Endometrium (tissue), 2 donors: Measurements from ENCODE around the gene CIITA.

Experiments used
- FAIRE-seq: peaks from 2 replicates; lab custom pipeline; 2012; peaks lifted over from hg19 to GRCh38; lab: Jason Lieb, UNC
- donor health status: control.
- donor health status: control.

The CIITA gene

GRCh38 chr16:10880594-10881452, 3.8 kb downstream of the CIITA start:
- no peak for FAIRE-seq

- no peak for FAIRE-seq
Observed at GRCh38 chr16:10881479-10882030, 4.6 kb downstream of the CIITA start.

- no peak for FAIRE-seq
Observed at GRCh38 chr16:10883004-10883403, 6.0 kb downstream of the CIITA start.

DNA sequence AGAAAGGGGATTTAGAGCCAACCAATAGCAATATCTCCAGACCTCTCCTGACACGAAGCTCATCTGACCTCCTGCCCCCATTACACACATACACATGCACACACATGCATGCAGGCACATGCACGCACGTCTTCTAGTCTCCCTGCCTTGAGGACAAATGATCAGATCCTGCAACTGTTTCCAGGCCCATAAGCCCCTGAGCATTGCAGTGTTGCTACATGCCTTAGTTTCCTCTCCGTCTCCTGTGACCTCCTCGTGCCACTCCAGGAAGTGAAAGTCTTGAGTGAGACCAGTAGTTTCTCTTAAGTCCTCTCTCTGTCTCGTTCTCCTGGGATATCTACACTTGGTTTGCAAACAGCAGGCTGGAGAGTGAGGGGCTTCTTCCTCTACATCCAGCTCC, 8.2 kb downstream of the CIITA start:
- no peak for FAIRE-seq

DNA sequence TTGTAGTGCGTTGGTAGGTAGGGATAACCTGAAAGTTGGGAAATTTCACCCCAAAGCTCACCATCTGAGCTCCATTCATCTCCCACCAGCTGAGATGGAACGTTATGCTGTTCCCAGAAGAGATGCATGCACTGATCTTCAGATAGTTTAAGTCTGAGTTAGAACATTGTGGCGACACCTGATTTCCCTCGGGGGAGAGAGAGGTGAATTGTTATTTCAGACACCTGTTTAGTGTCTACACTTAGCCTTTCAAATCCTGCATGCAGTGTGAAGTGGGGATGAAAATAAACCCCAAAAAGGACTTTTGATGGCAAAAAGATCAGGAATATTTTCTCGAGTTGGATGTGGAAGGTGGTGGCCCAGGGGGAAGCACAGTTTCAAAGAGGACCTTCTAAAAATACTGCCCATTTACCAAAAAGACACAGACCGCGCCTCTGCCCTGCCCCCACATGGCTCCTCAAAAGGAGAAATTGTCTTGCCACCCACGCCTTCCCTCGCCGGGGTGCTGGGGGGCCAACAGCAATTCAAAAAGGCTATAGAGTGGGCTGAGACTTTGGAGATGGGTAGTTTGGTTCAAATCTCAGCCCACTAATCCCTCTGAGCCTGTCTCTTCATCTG, 11.4 kb downstream of the CIITA start:
- FAIRE-seq, result no peak

GRCh38 chr16:10889855-10890254, 12.9 kb downstream of the CIITA start:
- no peak for FAIRE-seq

DNA sequence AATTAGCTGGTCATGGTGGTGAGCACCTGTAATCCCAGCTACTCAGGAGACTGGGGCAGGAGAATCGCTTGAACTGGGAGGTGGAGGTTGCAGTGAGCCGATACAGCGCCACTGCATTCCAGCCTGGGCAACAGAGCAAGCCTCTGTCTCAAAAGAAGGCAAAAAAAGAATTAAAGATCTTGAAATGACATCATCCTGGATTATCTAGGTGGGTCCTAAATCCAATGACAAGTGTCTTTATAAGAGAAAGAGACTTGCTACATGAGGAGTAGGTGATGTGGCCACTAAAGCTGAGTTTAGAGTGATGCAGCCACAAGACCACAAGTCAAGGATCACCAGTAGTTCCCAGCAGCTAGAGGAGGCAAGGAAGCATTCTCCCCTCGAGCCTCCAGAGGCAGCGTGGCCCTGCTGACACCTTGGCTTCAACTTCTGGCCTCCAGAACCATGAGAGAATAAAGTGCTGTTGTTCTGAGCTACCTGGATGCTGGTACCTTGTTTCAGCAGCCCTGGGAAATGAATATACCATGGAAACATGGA, 15.8 kb downstream of the CIITA start:
- no peak for FAIRE-seq

- FAIRE-seq, result no peak
Observed at GRCh38 chr16:10895053-10895946, 18.3 kb downstream of the CIITA start.

DNA sequence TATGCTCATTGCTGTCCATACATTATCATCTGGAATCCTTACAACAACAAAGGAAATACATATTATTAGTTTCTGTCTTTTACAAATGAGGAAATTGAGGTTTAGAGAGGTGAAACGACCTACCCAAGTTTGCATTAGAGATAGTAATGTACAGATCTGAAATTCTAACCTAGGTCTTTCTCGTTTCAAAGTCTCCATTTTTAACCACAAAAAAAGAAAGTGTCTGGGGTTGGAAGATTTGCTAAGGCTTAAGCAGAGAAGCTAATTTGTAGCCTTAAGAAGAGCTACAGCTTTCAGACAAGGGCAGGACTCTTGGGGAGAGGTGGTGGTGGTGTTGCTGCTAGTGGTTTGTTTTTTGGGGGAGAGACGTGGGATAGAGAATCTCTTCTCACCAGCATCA, 19.2 kb downstream of the CIITA start:
- no peak for FAIRE-seq

DNA sequence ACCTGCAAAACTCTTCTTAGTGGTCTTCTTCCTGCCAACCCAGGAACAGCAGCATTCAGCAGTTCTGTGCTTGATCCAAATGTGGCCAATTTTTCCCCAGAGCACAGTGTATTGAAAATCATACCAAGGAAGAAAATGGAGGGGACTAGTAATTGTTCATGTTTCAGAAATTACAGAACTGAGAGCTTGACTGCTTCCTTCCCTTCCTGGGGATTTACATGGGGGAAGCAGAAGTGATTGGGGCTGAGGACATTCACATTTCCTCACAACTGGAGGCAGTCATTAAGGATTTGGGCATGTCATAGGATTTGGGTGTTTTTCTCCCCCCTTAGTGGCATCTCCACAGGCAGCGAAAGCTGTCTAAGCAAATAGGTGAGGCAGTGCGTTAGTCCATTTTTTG, 19.7 kb downstream of the CIITA start:
- FAIRE-seq, result no peak

- no peak for FAIRE-seq
Observed at GRCh38 chr16:10897134-10897533, 20.1 kb downstream of the CIITA start.

- FAIRE-seq, result no peak
Observed at GRCh38 chr16:10902999-10903398, 26.0 kb downstream of the CIITA start.

DNA sequence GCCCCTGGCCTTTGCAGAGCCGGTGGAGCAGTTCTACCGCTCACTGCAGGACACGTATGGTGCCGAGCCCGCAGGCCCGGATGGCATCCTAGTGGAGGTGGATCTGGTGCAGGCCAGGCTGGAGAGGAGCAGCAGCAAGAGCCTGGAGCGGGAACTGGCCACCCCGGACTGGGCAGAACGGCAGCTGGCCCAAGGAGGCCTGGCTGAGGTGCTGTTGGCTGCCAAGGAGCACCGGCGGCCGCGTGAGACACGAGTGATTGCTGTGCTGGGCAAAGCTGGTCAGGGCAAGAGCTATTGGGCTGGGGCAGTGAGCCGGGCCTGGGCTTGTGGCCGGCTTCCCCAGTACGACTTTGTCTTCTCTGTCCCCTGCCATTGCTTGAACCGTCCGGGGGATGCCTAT, 29.5 kb downstream of the CIITA start:
- FAIRE-seq, result no peak

DNA sequence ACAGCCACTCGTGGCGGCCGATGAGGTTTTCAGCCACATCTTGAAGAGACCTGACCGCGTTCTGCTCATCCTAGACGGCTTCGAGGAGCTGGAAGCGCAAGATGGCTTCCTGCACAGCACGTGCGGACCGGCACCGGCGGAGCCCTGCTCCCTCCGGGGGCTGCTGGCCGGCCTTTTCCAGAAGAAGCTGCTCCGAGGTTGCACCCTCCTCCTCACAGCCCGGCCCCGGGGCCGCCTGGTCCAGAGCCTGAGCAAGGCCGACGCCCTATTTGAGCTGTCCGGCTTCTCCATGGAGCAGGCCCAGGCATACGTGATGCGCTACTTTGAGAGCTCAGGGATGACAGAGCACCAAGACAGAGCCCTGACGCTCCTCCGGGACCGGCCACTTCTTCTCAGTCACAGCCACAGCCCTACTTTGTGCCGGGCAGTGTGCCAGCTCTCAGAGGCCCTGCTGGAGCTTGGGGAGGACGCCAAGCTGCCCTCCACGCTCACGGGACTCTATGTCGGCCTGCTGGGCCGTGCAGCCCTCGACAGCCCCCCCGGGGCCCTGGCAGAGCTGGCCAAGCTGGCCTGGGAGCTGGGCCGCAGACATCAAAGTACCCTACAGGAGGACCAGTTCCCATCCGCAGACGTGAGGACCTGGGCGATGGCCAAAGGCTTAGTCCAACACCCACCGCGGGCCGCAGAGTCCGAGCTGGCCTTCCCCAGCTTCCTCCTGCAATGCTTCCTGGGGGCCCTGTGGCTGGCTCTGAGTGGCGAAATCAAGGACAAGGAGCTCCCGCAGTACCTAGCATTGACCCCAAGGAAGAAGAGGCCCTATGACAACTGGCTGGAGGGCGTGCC, 30.1 kb downstream of the CIITA start:
- FAIRE-seq, result no peak

GRCh38 chr16:10907757-10908045, 30.7 kb downstream of the CIITA start:
- no peak for FAIRE-seq

DNA sequence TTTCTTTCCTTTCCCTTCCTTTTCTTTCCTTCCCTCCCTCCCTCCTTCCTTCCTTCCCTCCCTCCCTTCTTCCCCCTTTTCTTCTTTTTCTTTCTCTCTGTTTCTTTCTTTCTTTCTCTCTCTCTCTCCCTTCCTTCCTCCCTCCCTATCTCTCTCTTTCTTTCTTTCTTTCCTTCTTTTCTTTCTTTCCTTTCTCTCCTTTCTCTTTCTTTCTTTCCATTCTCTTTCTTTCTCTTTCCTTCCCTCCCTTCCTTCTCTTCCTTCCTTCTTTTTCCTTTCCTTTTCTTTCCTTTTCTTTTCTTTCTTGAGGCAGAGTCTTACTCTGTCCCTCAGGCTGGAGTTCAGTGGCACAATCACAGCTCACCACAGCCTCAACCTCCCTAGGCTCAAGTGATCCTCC, 34.3 kb downstream of the CIITA start:
- FAIRE-seq, result no peak

GRCh38 chr16:10916534-10916933, 39.5 kb downstream of the CIITA start:
- no peak for FAIRE-seq

GRCh38 chr16:10918294-10919002, 41.4 kb downstream of the CIITA start:
- FAIRE-seq, result no peak

DNA sequence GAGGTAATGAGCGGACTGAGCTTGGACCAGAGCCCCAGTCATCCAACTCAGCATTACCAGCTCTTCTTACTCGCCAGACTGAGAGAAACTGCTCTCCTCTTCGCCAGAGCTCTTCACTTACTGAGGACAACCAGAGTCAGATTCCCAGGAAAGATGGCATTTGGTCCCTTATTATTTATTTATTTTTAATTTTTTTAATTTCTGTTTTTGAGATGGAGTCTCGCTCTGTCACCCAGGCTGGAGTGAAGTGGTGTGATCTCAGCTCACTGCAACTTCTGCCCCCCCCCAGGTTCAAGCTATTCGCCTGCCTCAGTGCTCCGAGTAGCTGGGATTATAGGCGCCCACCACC, 42.0 kb downstream of the CIITA start:
- no peak for FAIRE-seq

- no peak for FAIRE-seq
Observed at GRCh38 chr16:10920726-10921427, 43.9 kb downstream of the CIITA start.
